Stimulated activated CD4-positive, alpha-beta T cell treated with anti-CD3 and anti-CD28 coated beads, Interleukin-12 subunit alpha, Interleukin-12 subunit beta, amount 100 ng/mL, for 48 hours (primary cell): ENCODE results near the gene PIKFYVE.
"Not testable (repeated sequence)": the region's sequence is repeated elsewhere in the genome, so short reads cannot be mapped to it uniquely, and the experiment has no call there.

Experiments
- DNase-seq, 3 donors: peaks; one replicate each; pipeline ENCODE4 v3.0.0-alpha.2; 2020; ENCODE audit warnings: low read depth in 2 of 3, low spot score in 1 of 3

PIKFYVE gene

GRCh38 chr2:208254871-208255556 lies 11.0 kb upstream of the PIKFYVE start, which contains the start of gene IDH1:
IDH1 (minus strand) TSS chr2:208255071; CDS start chr2:208251551, 3,520 bp downstream.
- DNase-seq: peak; percentile 84 to 97 (median 95)

GRCh38 chr2:208255557-208256106 lies 10.4 kb upstream of the PIKFYVE start:
- DNase-seq: no peak

DNA sequence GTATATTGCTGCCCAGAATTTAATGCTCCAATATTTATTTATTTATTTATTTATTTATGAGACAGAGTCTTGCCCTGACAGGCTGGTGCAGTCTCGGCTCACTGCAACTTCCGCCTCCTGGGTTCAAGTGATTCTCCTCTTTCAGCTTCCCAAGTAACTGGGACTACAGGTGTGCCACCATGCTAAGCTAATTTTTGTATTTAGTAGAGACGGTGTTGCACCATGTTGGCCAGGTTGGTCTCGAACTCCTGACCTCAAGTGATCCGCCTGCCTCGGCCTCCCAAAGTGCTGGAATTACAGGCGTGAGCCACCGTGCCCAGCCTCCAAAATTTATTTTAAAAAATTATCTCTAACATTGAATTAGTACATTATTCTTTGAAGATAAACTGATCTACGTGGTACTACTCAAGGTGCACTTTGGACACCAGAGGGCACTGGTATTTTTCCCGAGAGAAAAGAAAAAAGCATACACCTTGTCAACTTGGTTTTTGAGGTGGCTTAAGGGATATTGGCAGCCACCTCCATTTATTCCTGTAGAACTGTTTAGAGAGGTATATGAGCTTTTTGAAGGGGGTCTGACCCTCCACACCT lies 9.8 kb upstream of the PIKFYVE start:
- no peak for DNase-seq

DNA sequence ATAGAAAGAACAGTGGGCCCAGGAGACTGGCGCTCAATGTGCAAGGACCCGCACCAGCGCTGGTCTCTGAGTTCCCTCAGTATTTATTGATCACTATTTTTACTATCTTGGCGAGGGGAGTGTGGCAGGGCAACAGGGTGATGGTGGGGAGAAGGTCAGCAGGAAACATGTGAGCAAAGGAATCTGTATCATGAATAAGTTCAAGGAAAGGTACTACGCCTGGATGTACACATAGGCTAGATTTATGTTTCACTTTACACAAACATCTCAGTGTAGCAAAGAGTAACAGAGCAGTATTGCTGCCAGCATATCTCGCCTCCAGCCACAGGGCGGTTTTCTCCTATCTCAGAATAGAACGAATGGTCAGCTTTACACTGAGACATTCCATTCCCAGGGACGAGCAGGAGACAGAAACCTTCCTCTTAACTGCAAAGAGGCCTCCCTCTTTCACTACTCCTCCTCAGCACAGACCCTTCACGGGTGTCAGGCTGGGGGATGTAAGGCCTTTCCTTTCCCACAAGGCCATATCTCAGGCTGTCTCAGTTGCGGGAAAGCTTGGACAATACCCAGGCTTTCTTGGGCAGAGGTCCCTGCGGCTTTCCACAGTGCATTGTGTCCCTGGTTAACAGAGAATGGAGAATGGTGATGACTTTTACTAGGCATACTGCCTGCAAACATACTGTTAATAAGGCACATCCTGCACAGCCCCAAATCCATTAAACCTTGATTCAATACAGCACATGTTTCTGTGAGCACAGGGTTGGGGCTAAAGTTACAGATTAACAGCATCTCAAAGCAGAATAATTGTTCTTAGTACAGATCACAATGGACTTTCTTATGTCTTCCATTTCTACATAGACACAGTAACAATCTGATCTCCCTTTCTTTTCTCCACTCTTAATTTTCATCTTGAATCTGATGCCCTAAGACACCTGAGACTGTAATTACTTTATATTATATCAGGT lies 8.9 kb upstream of the PIKFYVE start:
- not testable (repeated sequence) for DNase-seq

- DNase-seq: peak; percentile 15 to 29 (median 16)
These were observed 669 bp upstream of the PIKFYVE start for GRCh38 chr2:208265371-208265800.

GRCh38 chr2:208266553-208266893 lies 468 bp downstream of the PIKFYVE start:
- peak in 1 of 3 donors; percentile 11 for DNase-seq

DNA sequence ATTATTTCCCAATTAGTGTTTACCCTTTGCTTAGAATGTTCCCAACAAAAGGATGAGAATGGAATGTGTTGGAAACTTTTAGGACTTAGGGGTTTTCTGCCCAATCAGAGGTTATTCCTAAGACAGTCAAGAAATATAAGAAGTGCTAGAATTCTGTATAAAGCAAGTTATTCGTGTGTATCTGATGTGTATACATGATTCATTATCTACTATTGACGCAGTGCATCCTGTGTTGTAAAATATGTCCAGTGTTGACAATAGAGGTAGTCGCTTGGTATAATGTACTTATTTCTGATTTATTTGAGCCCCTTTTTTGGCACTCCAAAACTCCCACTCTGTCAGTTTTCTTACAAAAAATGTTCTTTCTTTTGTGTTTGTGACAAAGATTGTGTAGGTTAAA lies 881 bp downstream of the PIKFYVE start:
- DNase-seq: no peak

GRCh38 chr2:208267526-208267925 lies 1.5 kb downstream of the PIKFYVE start:
- DNase-seq: not testable (repeated sequence)

- no peak for DNase-seq
These were observed 2.3 kb downstream of the PIKFYVE start for GRCh38 chr2:208268156-208268952.

GRCh38 chr2:208269091-208269490 lies 3.0 kb downstream of the PIKFYVE start:
- DNase-seq: no peak

DNA sequence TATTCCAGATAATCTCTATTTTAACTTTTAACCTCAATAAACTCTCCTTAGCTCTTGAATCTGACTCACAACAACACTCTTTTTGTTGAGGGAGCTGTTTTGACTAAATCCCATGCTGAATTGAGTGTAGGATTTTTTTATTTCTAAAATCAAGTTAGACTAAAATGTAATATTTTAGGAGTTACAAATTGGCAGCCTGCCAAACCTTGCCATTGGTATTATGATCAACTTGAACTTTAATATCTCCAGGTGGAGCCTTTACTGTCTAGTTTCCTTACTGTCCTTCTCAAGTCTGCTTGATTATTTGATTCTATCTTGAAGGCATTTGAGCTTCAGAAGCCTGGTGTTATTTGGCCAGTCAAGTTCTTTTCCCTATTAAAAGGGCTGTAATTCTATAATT lies 8.7 kb downstream of the PIKFYVE start:
- no peak for DNase-seq

- DNase-seq: no peak
These were observed 12.5 kb downstream of the PIKFYVE start for GRCh38 chr2:208278549-208278948.

- no peak for DNase-seq
These were observed 13.2 kb downstream of the PIKFYVE start for GRCh38 chr2:208279236-208279635.

DNA sequence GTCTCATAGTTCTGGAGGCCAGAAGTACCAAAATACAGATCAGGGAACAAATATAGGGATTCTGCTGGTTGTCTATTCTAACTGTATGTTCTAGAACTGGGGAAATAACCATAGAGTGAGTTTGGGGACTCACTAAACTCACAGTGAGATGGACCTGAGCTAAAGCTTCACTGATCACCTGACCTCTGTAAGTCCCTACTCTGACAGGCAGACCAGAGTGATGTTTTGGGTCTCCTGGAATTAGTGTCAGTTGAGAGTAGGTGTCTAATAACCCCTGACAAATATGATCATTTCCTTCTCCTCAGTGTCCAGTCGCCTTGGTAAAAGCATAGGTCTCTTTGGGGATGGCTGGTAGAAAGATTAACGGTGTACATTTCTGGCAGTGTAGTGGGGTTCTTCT lies 14.2 kb downstream of the PIKFYVE start:
- DNase-seq: no peak

DNA sequence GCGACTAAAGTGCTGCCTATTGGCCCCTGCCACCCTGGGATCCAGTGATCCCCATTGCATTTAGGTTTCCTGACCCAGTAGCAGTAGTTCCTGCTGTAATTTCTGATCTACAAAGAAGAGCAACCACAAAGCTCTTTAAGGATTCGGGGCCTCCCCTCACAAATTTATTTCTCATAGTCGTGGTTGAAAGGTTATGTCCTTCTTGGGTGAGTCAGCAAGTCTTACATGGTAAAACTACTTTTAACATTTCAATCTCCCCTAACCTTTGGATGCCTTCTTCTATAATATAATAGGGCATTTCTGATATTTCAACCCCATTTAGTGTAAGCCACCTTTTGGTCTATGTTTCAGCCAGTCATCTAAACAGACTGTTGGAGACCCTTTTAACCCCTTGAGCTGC lies 14.9 kb downstream of the PIKFYVE start:
- no peak for DNase-seq

- DNase-seq: no peak
These were observed 19.8 kb downstream of the PIKFYVE start for GRCh38 chr2:208285853-208286252.

- no peak for DNase-seq
These were observed 28.5 kb downstream of the PIKFYVE start for GRCh38 chr2:208294482-208295024.

DNA sequence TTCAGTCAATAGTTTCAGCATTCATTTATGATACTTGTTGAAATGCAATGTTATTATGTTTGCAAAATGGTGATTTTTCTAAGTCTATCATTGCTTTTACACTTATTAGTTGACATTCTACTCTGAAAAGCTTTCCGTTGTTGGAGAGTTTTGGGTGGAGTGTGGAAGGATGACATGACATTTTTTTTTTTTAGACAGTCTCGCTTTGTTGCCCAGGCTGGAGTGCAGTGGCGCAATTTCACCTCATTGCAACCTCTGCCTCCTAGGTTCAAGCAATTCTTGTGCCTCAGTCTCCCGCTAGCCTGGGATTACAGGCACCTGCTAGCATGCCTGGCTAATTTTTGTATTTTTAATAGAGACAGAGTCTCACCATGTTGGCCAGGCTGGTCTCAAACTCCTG lies 29.8 kb downstream of the PIKFYVE start:
- no peak for DNase-seq

- no peak for DNase-seq
These were observed 30.6 kb downstream of the PIKFYVE start for GRCh38 chr2:208296610-208297009.

- no peak for DNase-seq
These were observed 31.9 kb downstream of the PIKFYVE start for GRCh38 chr2:208297961-208298360.
